Calu3 (cell line): Measurements from ENCODE around the gene CSRP1. TPM values are rescaled to one million over a fixed set of nuclear protein-coding genes. Genes with fewer than 3 reads are reported as not detected.

Source experiments
- BruUV-seq: library from RNA; stranded (reverse); fragments of 400-500 nt; replicated peaks from 2 replicates; lab custom pipeline; 2021; lab: Mats Ljungman, UMichigan
- CTCF ChIA-PET: fragments of 300-600 bp; sonication (Branson Sonifier 250); formaldehyde crosslinking; loops from one replicate; lab custom pipeline; 2022; ENCODE audit warnings: antibody characterized with exemption; lab: Charles Lee
- DNase-seq: peaks from one replicate; pipeline ENCODE4 v3.0.0; 2022
- H3K27ac Mint-ChIP-seq: one replicate; pipeline ENCODE4 v1.8.0; 2022; ENCODE audit warnings: mixed read lengths; ENCODE audit not compliant: unreplicated experiment
- H3K27me3 Mint-ChIP-seq: one replicate; pipeline ENCODE4 v1.8.0; 2022; ENCODE audit warnings: mixed read lengths; ENCODE audit not compliant: unreplicated experiment
- H3K36me3 Mint-ChIP-seq: one replicate; pipeline ENCODE4 v1.8.0; 2022; ENCODE audit warnings: mild to moderate bottlenecking, moderate library complexity, mixed read lengths; ENCODE audit not compliant: insufficient read depth, unreplicated experiment
- H3K4me1 Mint-ChIP-seq: one replicate; pipeline ENCODE4 v1.8.0; 2022; ENCODE audit warnings: mild to moderate bottlenecking, low read depth, mixed read lengths; ENCODE audit not compliant: unreplicated experiment
- H3K4me3 Mint-ChIP-seq: one replicate; pipeline ENCODE4 v1.8.0; 2022; ENCODE audit warnings: mild to moderate bottlenecking, low read depth, moderate library complexity, mixed read lengths; ENCODE audit not compliant: unreplicated experiment
- H3K9me3 Mint-ChIP-seq: one replicate; pipeline ENCODE4 v1.8.0; 2022; ENCODE audit warnings: low read depth, mixed read lengths; ENCODE audit not compliant: unreplicated experiment
- intact Hi-C: fragments of 100-400 bp; cut with micrococcal nuclease; formaldehyde crosslinking; loops from one replicate; pipeline ENCODE4 v1.10.0; 2022; ENCODE audit not compliant: unreplicated experiment
- total RNA-seq: library from RNA; stranded (reverse); gene quantifications from 2 replicates; pipeline ENCODE4 v1.2.3, GENCODE V29; 2022
- TF ChIP-seq, protein P1 (sequence below): fragments of 200-600 bp; IDR thresholded peaks from one replicate; pipeline ENCODE4 v1.8.0; 2022; ENCODE audit warnings: antibody characterized with exemption; ENCODE audit not compliant: unreplicated experiment

Gene CSRP1
- total RNA-seq, 1 experiment from 2014 or later = 69.9 TPM

DNA sequence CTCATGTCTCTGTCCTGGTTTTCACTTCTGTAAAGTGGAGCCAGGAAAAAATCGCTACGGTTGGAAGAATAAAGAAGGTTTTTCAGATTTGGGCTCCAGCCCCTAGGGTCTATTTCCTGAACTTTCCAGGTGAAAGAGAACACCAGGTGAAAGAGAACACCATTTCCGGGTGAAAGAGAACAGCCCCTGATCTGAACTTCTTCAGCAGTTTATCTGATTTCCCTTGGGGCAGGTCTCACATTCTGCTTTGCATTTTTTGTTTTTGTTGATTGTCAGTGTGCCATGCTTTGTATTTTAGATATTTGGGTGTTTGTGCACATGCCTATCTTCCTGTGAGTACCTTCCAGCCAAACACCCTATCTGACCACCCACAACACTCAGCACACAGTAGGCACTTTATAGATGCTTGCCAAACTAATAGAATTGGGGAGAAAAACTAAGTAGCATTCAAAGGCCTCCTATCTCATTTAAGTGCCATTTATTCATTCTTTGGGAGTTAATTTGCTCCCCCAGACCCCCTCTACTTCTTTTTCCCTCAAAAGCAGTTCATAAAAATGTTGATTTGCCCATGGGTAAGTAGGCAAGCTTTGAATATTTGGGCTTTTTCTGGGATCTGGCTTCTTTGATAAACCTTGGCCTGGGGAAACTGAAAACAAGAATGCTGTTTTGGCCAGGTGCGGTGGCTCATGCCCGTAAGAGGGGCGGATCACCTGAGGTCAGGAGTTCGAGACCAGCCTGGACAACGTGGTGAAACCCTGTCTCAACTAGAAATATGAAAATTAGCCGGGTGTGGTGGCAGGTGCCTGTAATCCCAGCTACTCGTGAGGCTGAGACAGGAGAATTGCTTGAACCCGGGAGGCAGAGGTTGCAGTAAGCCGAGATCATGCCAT, 34.2 kb upstream of the CSRP1 start:
- CTCF ChIA-PET = interaction anchor here (1.2 to 1.4 kb wide), 2 partner anchors 11 to 38 kb away, joined by 3 to 10 read pairs; no protein-coding TSS in a partner anchor
- TSS peak; percentile 18 for BruUV-seq
- H3K4me1 Mint-ChIP-seq = peaks cover 62% of the 10 kb centered on the region
- H3K27ac Mint-ChIP-seq = peak overlapping the region; percentile 25
- intact Hi-C loops = no loop called here
- H3K4me3 Mint-ChIP-seq = peak overlapping the region; percentile 85
- DNase-seq = no peak
- TF ChIP-seq, protein P1, sequence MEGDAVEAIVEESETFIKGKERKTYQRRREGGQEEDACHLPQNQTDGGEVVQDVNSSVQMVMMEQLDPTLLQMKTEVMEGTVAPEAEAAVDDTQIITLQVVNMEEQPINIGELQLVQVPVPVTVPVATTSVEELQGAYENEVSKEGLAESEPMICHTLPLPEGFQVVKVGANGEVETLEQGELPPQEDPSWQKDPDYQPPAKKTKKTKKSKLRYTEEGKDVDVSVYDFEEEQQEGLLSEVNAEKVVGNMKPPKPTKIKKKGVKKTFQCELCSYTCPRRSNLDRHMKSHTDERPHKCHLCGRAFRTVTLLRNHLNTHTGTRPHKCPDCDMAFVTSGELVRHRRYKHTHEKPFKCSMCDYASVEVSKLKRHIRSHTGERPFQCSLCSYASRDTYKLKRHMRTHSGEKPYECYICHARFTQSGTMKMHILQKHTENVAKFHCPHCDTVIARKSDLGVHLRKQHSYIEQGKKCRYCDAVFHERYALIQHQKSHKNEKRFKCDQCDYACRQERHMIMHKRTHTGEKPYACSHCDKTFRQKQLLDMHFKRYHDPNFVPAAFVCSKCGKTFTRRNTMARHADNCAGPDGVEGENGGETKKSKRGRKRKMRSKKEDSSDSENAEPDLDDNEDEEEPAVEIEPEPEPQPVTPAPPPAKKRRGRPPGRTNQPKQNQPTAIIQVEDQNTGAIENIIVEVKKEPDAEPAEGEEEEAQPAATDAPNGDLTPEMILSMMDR = no peak
- peaks cover 26% of the 10 kb centered on the region for H3K36me3 Mint-ChIP-seq
- H3K27me3 Mint-ChIP-seq = no peaks in the 10 kb centered on the region
- no peaks in the 10 kb centered on the region for H3K9me3 Mint-ChIP-seq

DNA sequence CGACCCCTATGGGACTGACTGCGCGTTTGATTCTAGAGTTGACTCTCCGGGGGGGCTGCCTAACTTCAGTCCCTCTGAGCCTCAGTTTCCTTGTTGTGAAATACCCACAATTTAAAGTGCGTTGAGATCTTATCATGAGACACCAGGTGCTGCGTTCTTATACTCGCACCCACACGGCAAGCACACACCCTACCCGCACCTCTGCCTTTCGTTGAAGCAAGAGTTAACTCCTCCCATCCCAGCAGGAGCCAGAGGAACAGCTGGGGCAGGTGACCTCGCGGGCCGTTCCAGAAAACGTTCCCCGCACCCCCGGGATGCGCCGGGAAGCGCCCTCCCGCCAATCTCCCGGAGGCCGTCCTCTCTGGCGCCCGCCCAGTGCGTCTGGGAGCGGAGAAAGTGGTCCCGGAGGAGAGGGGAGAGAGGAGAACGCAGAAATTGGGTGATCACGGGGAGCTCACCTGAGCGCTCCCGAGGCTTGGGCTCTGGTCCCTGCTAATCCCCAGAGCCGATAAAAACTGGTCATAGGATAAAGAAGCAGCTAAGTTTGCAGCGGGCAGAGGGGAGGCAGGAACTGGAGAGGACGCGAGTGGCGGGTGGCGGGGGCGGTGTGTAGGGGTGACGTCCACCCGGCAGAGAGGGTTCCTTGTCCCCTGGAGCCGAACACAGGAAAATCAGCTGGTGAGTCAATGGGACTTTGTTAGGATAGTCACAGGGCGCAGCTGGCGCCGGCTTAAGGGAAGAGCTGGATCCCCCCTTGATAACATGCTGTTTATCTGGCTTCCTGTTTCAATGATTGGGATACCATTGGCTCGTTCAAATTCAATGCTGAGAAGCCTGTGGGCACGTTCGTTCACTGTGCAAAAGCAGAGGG, 32.9 kb upstream of the CSRP1 start:
- no peaks in the 10 kb centered on the region for H3K27me3 Mint-ChIP-seq
- BruUV-seq = no TSS peak
- no peak for DNase-seq
- peak overlapping the region; percentile 85 for H3K4me3 Mint-ChIP-seq
- no peaks in the 10 kb centered on the region for H3K9me3 Mint-ChIP-seq
- intact Hi-C loops = no loop called here
- H3K36me3 Mint-ChIP-seq = peaks cover 26% of the 10 kb centered on the region
- peak overlapping the region; percentile 13 for H3K27ac Mint-ChIP-seq
- H3K4me1 Mint-ChIP-seq = peaks cover 61% of the 10 kb centered on the region
- TF ChIP-seq, protein P1 = no peak
- CTCF ChIA-PET = interaction anchor here (0.7 to 1.4 kb wide), 4 partner anchors 12 to 104 kb away, joined by 3 to 10 read pairs (median 6); no protein-coding TSS in a partner anchor

DNA sequence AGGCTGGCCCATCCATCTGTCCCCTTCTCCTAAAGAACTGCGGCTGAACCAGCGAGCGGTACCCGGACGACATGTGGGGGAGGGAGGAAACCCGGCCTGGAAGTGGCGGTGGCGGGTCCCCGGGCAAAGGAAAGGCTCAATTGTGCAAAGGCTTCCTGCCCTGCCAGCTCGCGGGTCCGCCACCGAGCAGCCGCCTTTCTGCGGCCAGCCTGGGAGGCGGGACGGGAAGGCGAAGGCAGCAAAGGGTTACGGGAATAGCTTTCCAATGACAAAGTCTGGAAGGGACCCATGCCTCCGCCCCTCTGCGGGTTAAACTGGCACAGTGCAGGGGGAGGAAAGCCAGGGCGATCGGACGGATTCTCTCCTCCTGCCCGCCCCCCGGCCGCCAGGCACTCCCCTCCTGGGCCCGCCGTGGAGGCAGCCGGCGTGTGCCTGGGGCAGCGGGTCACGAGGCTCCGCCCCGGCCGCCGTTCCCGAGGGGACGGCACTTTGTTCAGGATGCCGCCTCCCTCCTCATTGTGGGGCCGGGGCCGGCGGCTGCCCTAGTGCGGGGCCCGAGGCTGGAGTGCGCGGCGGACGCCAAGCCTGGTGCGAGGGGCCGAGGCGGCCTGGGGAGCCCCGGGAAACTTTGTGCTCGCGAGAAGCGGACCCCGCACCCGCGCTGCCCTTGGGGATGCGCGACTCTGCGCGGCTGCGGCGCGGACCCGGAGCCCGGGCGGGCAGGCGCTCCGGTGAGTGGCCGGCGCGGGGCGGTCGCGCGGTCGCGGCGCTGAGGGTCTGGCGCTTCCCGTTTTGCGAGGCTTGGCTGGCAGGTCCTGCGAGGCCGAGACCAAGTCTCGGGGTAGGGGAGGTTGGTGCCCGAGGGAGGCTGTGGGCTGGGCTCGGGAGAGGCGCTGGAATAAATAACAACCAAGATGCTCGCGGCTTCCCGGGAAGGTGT, 32.0 kb upstream of the CSRP1 start, which contains the start of gene NAV1:
NAV1 (plus strand) TSS at position 516 of the 940 bp plus-strand sequence. CDS start 83,758 bp downstream, outside the sequence.
- TF ChIP-seq, protein P1 = no peak
- Mint-ChIP-seq H3K36me3 (peaks cover 26% of the 10 kb centered on the region), H3K4me1 (peaks cover 64% of the 10 kb centered on the region), H3K27me3 (no peaks in the 10 kb centered on the region), H3K27ac (peak within 1 kb of the TSS; percentile 13), H3K4me3 (peak within 1 kb of the TSS; percentile 85), H3K9me3 (no peaks in the 10 kb centered on the region)
- no TSS peak for BruUV-seq
- intact Hi-C loops = no loop called here
- DNase-seq = peak; percentile 67
- CTCF ChIA-PET = interaction anchor here (0.7 to 1.5 kb wide), 6 partner anchors 13 to 66 kb away, joined by 3 to 10 read pairs (median 4); no protein-coding TSS in a partner anchor
